GM21737 (cell line): ENCODE measurements around the gene CTXND1.

Source experiments
- ATAC-seq: cut with Tn5 transposase; IDR thresholded peaks from one replicate; pipeline ENCODE4 v1.9.1; 2021; ENCODE audit warnings: mild to moderate bottlenecking, moderate library complexity; ENCODE audit not compliant: unreplicated experiment

Gene CTXND1

GRCh38 chr15:80210611-80211573 is 41.1 kb downstream of the CTXND1 start:
- no peak for ATAC-seq

GRCh38 chr15:80208758-80209734 is 43.0 kb downstream of the CTXND1 start:
- no peak for ATAC-seq

- ATAC-seq = no peak
These were observed 44.1 kb downstream of the CTXND1 start for GRCh38 chr15:80207887-80208286.

- ATAC-seq = no peak
These were observed 47.8 kb downstream of the CTXND1 start for GRCh38 chr15:80204231-80204630.

- no peak for ATAC-seq
These were observed 48.6 kb downstream of the CTXND1 start for GRCh38 chr15:80203361-80203885.

GRCh38 chr15:80202641-80203360 is 49.2 kb downstream of the CTXND1 start:
- no peak for ATAC-seq

- no peak for ATAC-seq
These were observed 50.0 kb downstream of the CTXND1 start for GRCh38 chr15:80202016-80202315.

- ATAC-seq = no peak
These were observed 50.6 kb downstream of the CTXND1 start for GRCh38 chr15:80201256-80202015.

GRCh38 chr15:80199869-80200268 is 52.1 kb downstream of the CTXND1 start:
- ATAC-seq = no peak

GRCh38 chr15:80199366-80199765 is 52.6 kb downstream of the CTXND1 start:
- no peak for ATAC-seq

GRCh38 chr15:80194914-80195313 is 57.1 kb downstream of the CTXND1 start:
- no peak for ATAC-seq

- no peak for ATAC-seq
These were observed 57.8 kb downstream of the CTXND1 start for GRCh38 chr15:80194186-80194585.

- ATAC-seq = no peak
These were observed 60.0 kb downstream of the CTXND1 start for GRCh38 chr15:80191897-80192595.

GRCh38 chr15:80191198-80191597 is 60.8 kb downstream of the CTXND1 start:
- no peak for ATAC-seq

GRCh38 chr15:80188251-80188650 is 63.8 kb downstream of the CTXND1 start:
- no peak for ATAC-seq

- no peak for ATAC-seq
These were observed 65.4 kb downstream of the CTXND1 start for GRCh38 chr15:80186597-80186996.

- ATAC-seq = no peak
These were observed 65.9 kb downstream of the CTXND1 start for GRCh38 chr15:80186066-80186465.

- no peak for ATAC-seq
These were observed 66.9 kb downstream of the CTXND1 start for GRCh38 chr15:80185152-80185551.

- no peak for ATAC-seq
These were observed 67.5 kb downstream of the CTXND1 start for GRCh38 chr15:80184554-80184953.
